ENCODE measurements around the gene TMEM63C.
A peak's percentile ranks its signal among the peaks of the same experiment; 100 is the strongest.

The TMEM63C gene

GRCh38 chr14:77181603-77182437 is at the start of gene TMEM63C:
Gene TMEM63C (plus strand): TSS chr14:77181798. CDS start chr14:77218814, 37,016 bp downstream.
- peak in 5 of 6 experiments; percentile 2 to 28 (median 15) for DNase-seq

GRCh38 chr14:77131871-77132486 is 49.6 kb upstream of the TMEM63C start:
- DNase-seq, result no peak

GRCh38 chr14:77133720-77134338 is 47.8 kb upstream of the TMEM63C start:
- peak; percentile 5 to 42 (median 27) for DNase-seq

GRCh38 chr14:77139022-77139421 is 42.6 kb upstream of the TMEM63C start:
- no peak for DNase-seq

- DNase-seq, result peak in 1 of 6 experiments; percentile 5
Observed at GRCh38 chr14:77139540-77140358, 41.8 kb upstream of the TMEM63C start.

- no peak for DNase-seq
Observed at GRCh38 chr14:77140359-77141213, 41.0 kb upstream of the TMEM63C start.

GRCh38 chr14:77141214-77142004 is 40.2 kb upstream of the TMEM63C start, which contains the start of gene ZDHHC22:
Gene ZDHHC22 (minus strand): TSS chr14:77141791. CDS start chr14:77139738, 2,053 bp downstream.
- DNase-seq, result no peak

GRCh38 chr14:77142005-77142800 is 39.4 kb upstream of the TMEM63C start:
- DNase-seq, result no peak

- DNase-seq, result no peak
Observed at GRCh38 chr14:77143071-77143470, 38.5 kb upstream of the TMEM63C start.

- DNase-seq, result no peak
Observed at GRCh38 chr14:77144412-77145115, 37.0 kb upstream of the TMEM63C start.

- no peak for DNase-seq
Observed at GRCh38 chr14:77145975-77146740, 35.4 kb upstream of the TMEM63C start.

GRCh38 chr14:77148510-77149231 is 32.9 kb upstream of the TMEM63C start:
- DNase-seq, result no peak

- DNase-seq, result no peak
Observed at GRCh38 chr14:77151245-77151644, 30.4 kb upstream of the TMEM63C start.

- no peak for DNase-seq
Observed at GRCh38 chr14:77151918-77152588, 29.5 kb upstream of the TMEM63C start.

GRCh38 chr14:77153802-77154201 is 27.8 kb upstream of the TMEM63C start:
- no peak for DNase-seq

GRCh38 chr14:77154421-77154820 is 27.2 kb upstream of the TMEM63C start:
- no peak for DNase-seq

GRCh38 chr14:77155083-77155482 is 26.5 kb upstream of the TMEM63C start:
- no peak for DNase-seq
